ENCODE results near the gene ZNF775.

Gene ZNF775

DNA sequence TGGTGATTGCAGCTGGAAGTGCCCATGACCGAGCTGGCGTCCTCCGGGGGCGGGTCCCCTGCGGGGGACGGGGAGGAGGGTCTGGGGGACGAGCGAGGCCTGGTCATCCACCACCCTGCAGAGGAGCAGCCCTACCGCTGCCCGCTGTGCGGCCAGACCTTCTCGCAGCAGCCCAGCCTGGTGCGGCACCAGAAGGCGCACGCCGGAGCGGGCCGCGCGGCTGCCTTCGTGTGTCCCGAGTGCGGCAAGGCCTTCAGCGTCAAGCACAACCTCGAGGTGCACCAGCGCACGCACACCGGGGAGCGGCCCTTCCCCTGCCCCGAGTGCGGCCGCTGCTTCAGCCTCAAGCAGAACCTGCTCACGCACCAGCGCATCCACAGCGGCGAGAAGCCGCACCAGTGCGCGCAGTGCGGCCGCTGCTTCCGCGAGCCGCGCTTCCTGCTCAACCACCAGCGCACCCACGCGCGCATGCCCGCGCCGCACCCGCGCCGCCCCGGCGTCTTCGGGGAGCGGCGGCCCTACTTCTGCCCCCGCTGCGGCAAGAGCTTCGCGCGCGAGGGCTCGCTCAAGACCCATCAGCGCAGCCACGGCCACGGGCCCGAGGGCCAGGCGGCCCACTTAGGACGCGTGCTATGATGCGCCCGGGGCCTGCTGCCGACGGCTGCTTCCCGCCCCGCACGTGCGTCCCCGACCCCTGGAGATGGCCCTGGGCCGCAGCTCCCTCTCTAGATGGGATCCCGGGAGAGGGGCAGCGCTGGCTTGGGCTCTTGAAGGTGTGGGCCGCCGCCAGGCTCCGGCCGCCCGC, 28.7 kb downstream of the ZNF775 start:
- no peak overlapping the region for H3K4me3 ChIP-seq (replicated peaks; ENCODE audit: low read depth, low read length)
- no peak for DNase-seq (ENCODE audit: extremely low read depth, low read depth)
- TF ChIP-seq, protein P1, sequence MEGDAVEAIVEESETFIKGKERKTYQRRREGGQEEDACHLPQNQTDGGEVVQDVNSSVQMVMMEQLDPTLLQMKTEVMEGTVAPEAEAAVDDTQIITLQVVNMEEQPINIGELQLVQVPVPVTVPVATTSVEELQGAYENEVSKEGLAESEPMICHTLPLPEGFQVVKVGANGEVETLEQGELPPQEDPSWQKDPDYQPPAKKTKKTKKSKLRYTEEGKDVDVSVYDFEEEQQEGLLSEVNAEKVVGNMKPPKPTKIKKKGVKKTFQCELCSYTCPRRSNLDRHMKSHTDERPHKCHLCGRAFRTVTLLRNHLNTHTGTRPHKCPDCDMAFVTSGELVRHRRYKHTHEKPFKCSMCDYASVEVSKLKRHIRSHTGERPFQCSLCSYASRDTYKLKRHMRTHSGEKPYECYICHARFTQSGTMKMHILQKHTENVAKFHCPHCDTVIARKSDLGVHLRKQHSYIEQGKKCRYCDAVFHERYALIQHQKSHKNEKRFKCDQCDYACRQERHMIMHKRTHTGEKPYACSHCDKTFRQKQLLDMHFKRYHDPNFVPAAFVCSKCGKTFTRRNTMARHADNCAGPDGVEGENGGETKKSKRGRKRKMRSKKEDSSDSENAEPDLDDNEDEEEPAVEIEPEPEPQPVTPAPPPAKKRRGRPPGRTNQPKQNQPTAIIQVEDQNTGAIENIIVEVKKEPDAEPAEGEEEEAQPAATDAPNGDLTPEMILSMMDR (IDR thresholded peaks at IDR 0.05; ENCODE audit: low read depth, low read length, missing control alignments), result no peak

DNA sequence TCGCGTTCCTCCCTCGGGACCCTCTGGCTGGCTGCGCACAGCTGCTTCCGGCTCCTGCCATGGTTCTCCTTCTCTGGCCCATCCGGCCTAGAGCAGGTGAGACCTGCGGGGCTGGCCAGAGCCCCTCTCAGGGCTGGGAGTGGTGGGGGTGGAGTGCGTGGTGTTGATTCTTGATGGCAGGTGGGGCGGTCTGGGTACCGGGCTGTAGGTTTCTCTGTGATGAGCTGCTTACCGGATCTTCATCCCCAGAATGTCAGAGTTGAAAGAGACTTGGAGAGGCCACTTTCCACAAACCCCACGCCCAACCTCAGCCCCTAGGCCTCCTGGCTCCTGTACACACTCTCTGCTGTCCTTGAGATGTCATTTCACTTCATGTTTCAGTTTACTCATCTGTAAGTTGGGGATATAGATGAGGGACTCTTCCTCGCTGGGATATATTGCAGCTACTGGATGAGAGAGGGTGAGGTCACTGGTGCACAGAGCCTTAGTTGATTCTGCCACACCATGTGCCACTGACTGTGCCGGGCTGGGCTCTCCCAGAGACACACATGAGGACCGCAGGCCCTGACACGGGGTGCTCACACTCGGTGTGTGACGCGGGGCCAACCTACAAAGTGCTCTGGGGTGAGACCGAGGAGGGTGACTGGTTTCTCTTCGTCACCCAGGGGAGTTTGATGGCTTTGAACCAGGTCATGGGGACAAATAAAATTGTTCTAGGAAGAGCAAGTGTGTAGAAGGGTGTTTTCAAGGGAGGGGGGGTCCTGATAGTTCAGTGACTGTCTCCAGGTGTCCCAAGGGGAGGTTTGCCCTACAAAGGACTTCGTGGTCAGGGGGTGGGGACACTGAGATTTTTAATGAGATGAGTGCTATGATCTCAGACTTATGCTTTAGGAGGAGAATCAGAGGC, 29.5 kb downstream of the ZNF775 start:
- TF ChIP-seq, protein P1 (IDR thresholded peaks at IDR 0.05; ENCODE audit: low read depth, low read length, missing control alignments), result no peak

DNA sequence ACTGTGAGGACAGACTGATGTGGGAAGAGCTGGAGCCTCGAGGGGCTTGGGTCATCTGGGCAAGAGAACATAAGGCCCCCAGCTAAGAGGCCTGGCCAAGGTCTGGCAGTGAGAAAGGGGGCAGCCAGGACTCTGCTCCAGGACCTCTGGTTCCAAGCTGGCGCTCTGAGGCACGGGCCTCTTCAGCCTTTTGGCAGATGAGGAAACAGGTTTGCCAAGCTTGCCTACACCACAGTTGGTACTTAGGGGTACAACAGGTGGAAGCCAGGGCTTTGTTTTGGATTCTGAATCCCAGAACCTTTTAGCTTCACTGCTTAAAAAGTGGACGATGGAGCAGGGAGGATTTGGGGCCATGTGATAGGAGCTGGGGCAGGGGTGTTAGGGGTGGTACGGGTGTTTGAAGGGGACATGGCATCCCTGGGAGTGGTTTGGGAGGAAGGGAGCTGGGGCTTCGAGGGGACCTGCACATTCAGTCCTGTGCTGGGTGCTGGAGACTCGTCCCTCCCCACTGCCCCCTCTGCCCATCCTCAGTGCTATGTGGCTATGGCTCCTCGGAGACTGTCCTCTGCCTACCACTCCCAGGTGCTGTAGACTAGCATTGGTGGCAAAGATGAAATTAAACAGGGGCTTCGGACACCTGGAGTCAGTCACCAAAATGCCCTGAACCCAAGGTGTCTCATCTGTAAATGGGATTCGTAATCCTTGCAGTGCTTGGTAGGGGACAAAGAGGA, 30.3 kb downstream of the ZNF775 start:
- no peak overlapping the region for H3K4me3 ChIP-seq (replicated peaks; ENCODE audit: low read depth, low read length)
- no peak for DNase-seq (ENCODE audit: extremely low read depth, low read depth)

More for the DNA sequence above, 29.5 kb downstream of the ZNF775 start:
- no peak for DNase-seq (ENCODE audit: extremely low read depth, low read depth)
- H3K4me3 ChIP-seq (replicated peaks; ENCODE audit: low read depth, low read length), result no peak overlapping the region

DNA sequence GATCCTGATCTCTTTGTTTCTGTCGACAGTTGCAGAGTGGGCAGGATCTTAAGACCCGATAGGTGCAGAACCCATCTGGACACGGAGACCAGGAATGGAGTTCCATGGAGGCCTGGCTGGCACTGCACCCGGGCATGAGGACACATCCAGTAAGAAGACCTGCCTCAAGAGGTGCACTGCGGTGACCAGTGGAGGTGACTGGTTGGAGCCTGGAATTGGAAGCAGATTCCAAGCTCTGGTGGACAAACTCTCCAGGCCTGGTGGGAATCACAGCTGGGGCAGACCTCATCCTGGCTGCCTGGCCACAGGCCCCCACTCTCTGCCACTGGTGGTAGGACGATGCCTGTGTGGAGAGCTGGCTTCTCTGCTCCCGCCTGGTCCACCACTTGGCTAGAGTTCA, 31.0 kb downstream of the ZNF775 start:
- no peak overlapping the region for H3K4me3 ChIP-seq (replicated peaks; ENCODE audit: low read depth, low read length)
- no peak for DNase-seq (ENCODE audit: extremely low read depth, low read depth)
- TF ChIP-seq, protein P1 (IDR thresholded peaks at IDR 0.05; ENCODE audit: low read depth, low read length, missing control alignments), result no peak

More for the DNA sequence above, 30.3 kb downstream of the ZNF775 start:
- TF ChIP-seq, protein P1 (IDR thresholded peaks at IDR 0.05; ENCODE audit: low read depth, low read length, missing control alignments), result no peak

DNA sequence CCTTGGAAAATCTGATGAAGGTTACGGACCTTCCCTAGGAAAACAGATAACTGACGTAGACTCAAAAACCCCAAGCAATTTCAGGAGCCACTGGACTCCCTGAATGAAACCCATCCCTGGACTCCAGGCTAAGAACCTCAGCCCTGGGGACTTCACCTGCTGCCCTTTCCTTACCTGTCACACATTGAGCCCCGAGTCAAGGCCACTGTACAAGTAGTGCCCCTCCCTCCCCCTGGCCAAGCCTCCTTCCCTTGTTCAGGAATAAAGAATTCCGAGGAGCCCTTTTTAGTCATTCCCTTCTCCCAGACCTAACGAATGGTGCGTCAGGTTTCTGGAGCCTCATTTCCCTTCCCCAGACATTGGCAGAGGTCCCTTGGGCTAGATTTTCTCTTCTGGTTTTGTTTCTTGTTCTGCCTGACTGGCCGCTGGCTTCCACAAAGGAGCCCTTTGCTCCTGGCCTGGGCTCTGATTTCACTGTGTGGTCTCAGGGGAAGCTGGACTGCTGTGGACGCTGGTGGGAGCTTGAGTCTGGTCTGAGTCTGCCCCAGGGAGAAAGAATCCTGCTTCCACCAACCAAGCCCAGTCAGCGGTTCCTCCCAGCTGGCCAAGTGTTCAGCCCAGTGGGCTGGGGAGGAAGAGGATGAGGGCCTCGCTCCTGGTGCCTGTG, 31.7 kb downstream of the ZNF775 start:
- no peak for DNase-seq (ENCODE audit: extremely low read depth, low read depth)
- no peak overlapping the region for H3K4me3 ChIP-seq (replicated peaks; ENCODE audit: low read depth, low read length)
- TF ChIP-seq, protein P1 (IDR thresholded peaks at IDR 0.05; ENCODE audit: low read depth, low read length, missing control alignments), result no peak

DNA sequence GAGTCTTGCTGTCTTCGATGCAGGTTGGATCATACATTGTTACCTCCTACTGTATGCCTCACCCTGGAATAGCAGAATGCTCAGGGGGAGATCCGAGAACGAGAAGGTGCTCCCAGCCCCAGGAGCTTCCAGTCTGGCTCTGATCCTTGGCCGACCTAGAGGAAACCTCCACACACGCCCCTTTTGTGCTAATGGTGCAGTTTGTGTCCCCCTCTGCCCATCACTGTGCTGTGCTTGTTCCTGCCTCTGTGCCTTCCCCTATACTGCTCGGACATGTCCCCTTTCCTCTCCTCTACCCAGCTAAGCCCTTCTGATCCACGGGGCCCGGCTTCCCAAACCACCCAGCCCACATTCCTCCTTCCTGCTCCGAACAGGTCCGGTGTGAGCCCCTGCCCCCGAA, 32.5 kb downstream of the ZNF775 start:
- DNase-seq (ENCODE audit: extremely low read depth, low read depth), result no peak
- H3K4me3 ChIP-seq (replicated peaks; ENCODE audit: low read depth, low read length), result no peak overlapping the region
- TF ChIP-seq, protein P1 (IDR thresholded peaks at IDR 0.05; ENCODE audit: low read depth, low read length, missing control alignments), result no peak
